ENCODE results near the gene ITGA11.

The ITGA11 gene

DNA sequence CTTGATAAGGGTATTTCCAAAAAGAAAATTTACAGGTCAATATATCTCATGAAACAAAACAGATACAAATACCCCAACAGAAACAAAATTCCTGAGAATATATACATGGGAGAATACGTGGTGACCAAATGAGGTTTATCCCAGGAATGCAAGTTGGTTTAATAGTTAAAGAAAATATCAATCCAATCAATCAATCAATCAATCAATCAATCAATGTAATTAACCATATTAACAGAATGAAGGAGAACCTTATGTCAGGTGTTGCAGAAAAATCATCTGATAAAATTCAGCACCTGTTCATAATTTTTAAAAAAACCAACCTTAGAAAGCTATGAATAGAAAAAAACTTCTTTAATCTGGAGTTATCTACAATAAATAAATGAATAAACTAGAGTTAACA, 35.9 kb downstream of the ITGA11 start:
- Histone ChIP-seq H3K36me3 (replicated peaks) (no peaks in the 10 kb centered on the region), H3K9me3 (no peaks in the 10 kb centered on the region), H3K27me3 (ENCODE audit: low read depth) (peaks cover 4% of the 10 kb centered on the region; the same call in 1 of the 2 replicates), H3K4me3 (no peak overlapping the region), H3K4me1 (no peaks in the 10 kb centered on the region)
- in situ Hi-C loops (cut with MboI; ENCODE audit: low sequenced_read_pairs): no loop called here
- no peak for DNase-seq (ENCODE audit: low spot score in 2 of 2)

DNA sequence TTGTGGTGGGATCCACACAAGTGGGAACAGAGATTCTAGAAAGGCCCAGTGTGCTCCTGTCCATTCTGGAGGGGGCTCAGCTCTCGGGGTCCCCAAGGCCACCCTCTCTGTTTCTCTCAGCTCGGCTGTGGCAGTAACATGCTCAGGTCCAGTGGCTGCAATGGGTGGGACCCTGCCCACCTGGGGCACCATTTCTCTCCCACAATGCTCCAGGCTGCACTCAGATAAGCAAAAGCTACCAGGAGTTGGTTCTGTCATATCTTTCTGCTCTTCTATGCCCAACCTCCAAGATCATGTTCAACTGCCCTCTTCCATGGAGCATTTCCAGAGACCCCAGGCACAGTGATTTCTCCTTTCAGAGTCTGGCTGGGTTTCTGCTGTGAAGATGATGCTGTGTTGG, 40.8 kb downstream of the ITGA11 start:
- in situ Hi-C loops (cut with MboI; ENCODE audit: low sequenced_read_pairs): no loop called here
- Histone ChIP-seq H3K36me3 (replicated peaks) (no peaks in the 10 kb centered on the region), H3K9me3 (no peaks in the 10 kb centered on the region), H3K27me3 (ENCODE audit: low read depth) (peaks cover 46% of the 10 kb centered on the region), H3K4me1 (no peaks in the 10 kb centered on the region), H3K4me3 (no peak overlapping the region)
- peak in 1 of 2 experiments; percentile 4 for DNase-seq (ENCODE audit: low spot score in 2 of 2)

DNA sequence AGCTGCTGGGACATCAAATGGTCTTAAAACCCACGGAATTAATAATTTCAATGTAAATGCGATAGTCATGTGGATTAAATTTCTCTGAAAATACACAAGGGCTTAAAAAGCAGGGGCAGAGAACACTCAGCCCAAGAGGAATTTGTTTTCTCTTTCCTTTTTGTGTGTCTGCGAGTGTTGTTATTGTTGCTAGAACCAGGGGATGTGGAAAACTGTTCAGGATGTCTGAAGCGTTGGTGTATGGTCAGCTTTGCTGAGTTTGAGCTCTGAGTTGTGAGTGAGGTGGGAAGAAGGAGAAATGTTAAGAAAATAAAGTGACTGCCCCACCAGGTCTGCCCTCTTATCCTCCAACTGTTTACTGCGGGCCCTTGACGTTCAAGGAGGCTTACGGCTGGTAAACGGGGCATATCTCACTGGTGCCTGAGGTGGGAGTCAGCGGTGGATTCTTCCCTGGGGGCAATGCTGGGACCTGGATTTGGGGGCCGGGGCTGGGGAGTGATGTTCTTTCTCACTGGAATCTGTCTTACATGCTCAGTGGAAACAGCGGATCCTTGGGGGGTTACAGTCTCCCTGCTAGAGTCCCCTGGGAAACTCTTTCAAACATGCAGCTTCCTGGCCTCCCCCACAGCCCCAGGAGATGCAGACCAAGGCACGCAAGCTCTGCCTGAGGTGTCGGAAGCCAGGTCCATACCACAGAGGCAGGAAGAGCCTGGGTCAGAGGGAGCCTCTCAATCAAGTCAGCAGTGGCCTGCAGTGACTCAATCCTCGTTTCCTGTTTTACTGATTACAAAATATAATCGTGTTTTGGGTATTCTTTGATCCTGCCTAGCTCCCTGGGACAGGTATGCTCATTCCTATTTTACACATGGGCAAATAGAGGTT, 41.8 kb downstream of the ITGA11 start:
- Histone ChIP-seq H3K4me1 (no peaks in the 10 kb centered on the region), H3K27me3 (ENCODE audit: low read depth) (peaks cover 48% of the 10 kb centered on the region), H3K36me3 (replicated peaks) (no peaks in the 10 kb centered on the region), H3K9me3 (no peaks in the 10 kb centered on the region), H3K4me3 (no peak overlapping the region)
- DNase-seq (ENCODE audit: low spot score in 2 of 2): peak in 1 of 2 experiments; percentile 7
- in situ Hi-C loops (cut with MboI; ENCODE audit: low sequenced_read_pairs): no loop called here

DNA sequence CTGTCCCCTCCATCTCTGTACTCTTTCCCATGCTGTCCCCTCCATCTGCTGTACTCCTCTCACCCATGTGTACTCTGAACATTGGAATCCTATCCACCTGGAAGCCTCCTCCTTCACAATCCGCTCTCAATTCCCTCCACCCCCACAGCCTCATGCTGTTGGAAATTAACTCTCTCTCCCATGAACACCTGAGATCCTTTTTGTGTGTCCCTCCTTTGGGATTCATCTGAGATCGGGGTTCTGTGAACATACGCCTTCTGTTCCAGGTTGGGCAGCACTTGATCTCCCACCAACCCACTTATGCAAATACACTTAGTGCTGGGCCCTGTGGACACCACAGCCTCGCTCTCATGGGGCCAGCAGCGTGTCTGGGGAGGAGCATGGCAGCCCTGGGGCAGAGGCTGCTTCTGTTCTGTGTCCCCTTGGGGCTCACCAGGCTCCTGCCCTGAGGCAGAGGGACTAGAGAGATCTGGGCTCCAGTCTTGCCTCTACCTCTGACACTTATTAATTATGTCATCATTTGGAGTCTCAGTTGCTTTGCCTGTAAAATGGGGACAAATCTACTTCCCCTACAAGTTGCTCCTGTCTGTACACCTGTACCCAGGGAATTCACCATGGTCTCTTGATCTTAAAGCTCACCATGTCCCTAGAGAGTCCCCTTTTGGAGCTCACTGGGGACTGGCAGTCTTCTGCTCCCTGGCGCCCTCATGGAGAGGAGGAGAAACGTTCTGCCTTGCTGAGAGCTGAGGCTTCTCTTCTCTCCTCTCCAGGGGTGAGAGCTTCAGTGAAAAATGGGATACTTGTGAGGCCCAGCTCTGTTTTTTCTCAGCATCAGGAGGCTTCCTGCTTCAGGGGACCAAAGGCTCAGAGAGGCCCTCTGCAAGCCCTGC, 42.7 kb downstream of the ITGA11 start:
- H3K9me3 ChIP-seq: no peaks in the 10 kb centered on the region
- DNase-seq (ENCODE audit: low spot score in 2 of 2): peak in 1 of 2 experiments; percentile 8
- H3K27me3 ChIP-seq (ENCODE audit: low read depth): peaks cover 48% of the 10 kb centered on the region
- no peak overlapping the region for H3K4me3 ChIP-seq
- H3K36me3 ChIP-seq (replicated peaks): no peaks in the 10 kb centered on the region
- in situ Hi-C loops (cut with MboI; ENCODE audit: low sequenced_read_pairs): no loop called here
- no peaks in the 10 kb centered on the region for H3K4me1 ChIP-seq

DNA sequence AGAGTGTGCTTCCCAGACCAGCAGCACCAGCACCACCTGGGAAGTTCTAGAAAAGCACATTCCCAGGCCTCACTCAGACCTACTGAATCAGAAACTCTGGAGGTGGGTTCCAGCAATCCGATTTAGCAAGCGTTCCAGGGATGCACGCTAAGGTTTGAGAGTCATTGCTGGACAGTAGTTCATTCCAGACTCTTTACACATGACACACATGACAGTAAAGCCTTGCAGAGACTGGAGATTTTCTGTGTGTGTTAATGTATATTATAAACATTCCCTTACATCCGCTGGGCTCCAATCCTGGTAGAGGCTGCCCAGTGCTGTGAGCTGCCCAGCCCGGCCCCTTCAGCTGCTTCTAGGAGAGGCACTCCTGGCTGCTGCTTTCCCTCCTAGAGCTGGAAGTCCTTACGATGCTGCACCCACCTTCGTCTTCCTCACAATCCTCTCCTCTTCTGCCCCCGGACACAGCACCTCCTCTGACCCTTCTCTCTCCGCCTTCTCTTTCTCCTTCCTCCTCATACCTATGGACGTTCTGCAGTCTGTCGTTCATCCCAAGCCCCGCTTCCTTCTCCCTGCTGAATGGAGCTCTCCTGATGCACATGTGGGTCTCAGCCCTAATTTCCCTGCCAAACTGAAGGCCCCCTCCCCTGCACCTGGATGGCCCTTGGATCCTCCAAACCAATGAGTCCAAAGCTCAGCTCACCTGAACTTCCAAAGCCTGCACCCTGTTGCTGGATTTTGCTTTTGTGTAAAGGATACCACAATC, 44.4 kb downstream of the ITGA11 start:
- no peaks in the 10 kb centered on the region for H3K4me1 ChIP-seq
- in situ Hi-C loops (cut with MboI; ENCODE audit: low sequenced_read_pairs): no loop called here
- no peaks in the 10 kb centered on the region for H3K36me3 ChIP-seq (replicated peaks)
- peaks cover 10% of the 10 kb centered on the region for H3K9me3 ChIP-seq
- DNase-seq (ENCODE audit: low spot score in 2 of 2): peak in 1 of 2 experiments; percentile 6
- peaks cover 48% of the 10 kb centered on the region for H3K27me3 ChIP-seq (ENCODE audit: low read depth)
- H3K4me3 ChIP-seq: no peak overlapping the region

DNA sequence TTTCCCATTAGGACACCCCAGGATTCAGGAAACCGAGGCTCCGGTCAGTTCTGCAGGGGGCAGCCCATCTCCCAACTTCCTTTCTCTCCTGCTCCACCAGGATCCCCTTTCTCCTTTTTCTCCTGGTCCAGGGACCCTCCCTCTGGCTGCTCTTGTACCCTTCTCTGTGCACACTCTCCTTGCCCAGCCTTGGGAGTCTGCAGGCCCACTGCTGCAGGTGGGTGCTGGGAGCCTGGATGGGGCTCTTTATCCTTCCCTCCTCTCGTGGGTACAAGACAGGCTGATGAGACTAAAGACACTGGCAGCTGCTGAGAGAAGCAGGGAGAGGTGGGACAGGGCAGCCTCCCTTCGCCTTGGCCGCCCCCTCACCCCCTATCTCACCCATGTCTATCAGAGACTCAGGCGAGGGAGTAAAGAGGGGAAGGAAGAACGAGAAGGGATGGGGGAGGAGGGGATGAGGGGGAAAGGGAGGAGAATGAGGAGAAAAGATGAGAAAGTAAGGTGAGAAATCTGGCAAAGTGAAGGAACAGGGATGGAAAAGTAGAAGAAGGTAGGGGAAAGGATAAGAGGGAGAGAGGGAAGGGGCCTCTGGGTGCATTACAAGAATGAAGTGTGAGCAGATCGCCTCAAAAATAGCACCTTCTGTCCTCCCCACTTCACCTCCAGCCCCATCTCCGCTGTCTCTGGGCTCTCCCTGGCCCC, 45.2 kb downstream of the ITGA11 start:
- Histone ChIP-seq H3K4me3 (no peak overlapping the region), H3K9me3 (peaks cover 12% of the 10 kb centered on the region), H3K27me3 (ENCODE audit: low read depth) (peaks cover 48% of the 10 kb centered on the region), H3K4me1 (no peaks in the 10 kb centered on the region), H3K36me3 (replicated peaks) (no peaks in the 10 kb centered on the region)
- in situ Hi-C loops (cut with MboI; ENCODE audit: low sequenced_read_pairs): no loop called here
- DNase-seq (ENCODE audit: low spot score in 2 of 2): peak in 1 of 2 experiments; percentile 5

DNA sequence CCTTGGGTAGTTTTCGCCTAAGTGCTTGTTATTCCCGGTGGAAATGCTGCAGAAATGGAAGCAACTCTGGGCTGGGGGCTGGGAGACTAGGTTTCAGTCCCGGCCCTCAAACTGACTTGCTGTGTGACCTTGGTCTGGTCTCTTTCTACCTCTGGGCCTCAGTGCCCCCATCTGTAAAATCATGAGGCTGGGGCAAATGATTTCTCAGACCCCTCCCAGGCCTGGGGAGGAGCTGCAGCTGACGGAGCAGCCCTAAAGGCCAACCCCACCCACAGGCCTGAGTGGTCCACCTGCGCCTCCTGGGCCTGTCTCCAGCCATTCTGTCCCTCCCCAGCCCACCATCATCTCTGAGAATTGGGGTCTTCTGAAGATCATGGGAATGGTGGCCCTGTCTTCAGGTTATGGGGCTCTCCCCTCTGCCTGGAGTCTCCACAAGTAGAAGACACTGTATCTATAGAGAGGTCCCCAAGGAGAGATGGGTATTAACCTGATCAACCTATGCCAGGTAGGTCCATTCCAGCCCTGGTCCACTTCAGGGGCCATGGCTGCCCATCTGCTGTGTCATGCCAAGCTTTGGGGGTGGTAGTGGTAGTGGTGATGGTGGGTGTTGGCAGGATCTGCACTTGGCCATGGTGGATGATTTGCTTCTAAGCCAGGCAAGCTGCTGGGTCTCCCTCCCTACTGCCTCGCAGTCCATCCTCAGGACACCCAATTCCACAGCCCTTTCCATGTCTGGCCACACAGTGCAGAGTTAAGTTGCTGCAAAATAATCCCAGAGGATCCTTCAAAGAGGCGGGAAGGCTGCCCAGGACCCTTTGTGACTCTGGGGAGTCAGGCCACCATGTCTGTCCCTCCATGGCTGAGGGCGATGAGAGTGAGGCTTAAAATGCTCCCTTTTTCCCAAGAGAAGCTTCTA, 46.0 kb downstream of the ITGA11 start:
- Histone ChIP-seq H3K4me3 (no peak overlapping the region), H3K9me3 (peaks cover 12% of the 10 kb centered on the region), H3K27me3 (ENCODE audit: low read depth) (peaks cover 44% of the 10 kb centered on the region), H3K36me3 (replicated peaks) (no peaks in the 10 kb centered on the region), H3K4me1 (no peaks in the 10 kb centered on the region)
- DNase-seq (ENCODE audit: low spot score in 2 of 2): peak in 1 of 2 experiments; percentile 5
- in situ Hi-C loops (cut with MboI; ENCODE audit: low sequenced_read_pairs): no loop called here

DNA sequence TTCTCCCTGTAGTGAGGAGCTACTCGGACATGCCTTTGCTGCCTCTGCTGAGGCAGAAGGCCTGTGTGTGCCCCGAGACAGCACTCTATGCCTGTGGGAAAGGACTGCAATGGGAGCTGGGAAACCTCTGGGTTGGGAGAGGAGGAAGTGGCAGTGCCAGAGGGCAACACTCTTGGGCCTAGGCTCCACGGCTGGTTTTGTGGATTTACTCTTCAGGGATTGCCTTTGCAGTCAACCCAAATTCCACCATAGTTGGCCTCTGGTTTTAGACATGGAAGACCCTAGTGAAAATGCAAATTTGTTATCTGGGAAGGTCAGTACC, 46.8 kb downstream of the ITGA11 start:
- Histone ChIP-seq H3K4me1 (no peaks in the 10 kb centered on the region), H3K27me3 (ENCODE audit: low read depth) (peaks cover 38% of the 10 kb centered on the region), H3K36me3 (replicated peaks) (no peaks in the 10 kb centered on the region), H3K9me3 (peaks cover 12% of the 10 kb centered on the region), H3K4me3 (no peak overlapping the region)
- DNase-seq (ENCODE audit: low spot score in 2 of 2): peak in 1 of 2 experiments; percentile 6
- in situ Hi-C loops (cut with MboI; ENCODE audit: low sequenced_read_pairs): no loop called here

DNA sequence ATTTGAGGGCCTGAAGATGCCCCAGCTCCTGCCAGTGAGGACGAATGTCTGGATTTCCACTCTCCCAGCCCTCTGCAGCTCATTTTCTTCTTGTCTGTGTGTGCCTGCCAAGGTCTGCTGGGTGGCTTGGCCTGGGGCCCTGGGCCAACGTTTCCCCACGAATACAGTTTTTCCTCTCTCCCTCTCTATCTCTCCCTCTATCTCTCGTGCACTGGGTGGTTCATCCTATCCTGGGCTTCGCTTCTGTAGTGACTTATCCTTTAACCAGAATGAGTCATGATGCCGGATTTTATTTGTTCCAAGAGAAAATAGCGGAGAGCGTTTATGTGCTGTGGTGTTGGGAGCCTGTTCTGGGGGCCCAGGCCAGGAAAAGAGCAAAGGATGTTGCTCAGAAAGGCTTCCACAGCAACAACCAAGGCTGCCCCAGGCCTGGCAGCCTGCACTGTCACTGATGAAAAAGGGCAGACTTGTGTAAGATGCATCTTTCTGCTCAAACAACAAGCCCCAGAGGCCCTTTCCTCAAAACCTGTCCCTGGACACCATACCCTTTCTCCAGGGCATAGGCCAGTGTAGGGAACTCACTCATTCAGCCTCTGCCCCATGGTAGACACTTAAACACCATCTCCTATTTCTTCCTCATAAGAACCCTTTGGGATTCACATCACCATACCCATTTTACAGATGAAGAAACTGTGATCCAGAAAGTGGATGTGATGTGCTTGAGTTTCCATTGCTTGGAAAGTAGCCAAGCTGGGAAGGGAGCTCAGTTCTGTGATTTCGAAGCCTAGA, 47.3 kb downstream of the ITGA11 start:
- H3K4me1 ChIP-seq: no peaks in the 10 kb centered on the region
- H3K4me3 ChIP-seq: no peak overlapping the region
- peak in 1 of 2 experiments; percentile 5 for DNase-seq (ENCODE audit: low spot score in 2 of 2)
- in situ Hi-C loops (cut with MboI; ENCODE audit: low sequenced_read_pairs): no loop called here
- H3K36me3 ChIP-seq (replicated peaks): no peaks in the 10 kb centered on the region
- peaks cover 12% of the 10 kb centered on the region for H3K9me3 ChIP-seq
- H3K27me3 ChIP-seq (ENCODE audit: low read depth): peaks cover 33% of the 10 kb centered on the region

DNA sequence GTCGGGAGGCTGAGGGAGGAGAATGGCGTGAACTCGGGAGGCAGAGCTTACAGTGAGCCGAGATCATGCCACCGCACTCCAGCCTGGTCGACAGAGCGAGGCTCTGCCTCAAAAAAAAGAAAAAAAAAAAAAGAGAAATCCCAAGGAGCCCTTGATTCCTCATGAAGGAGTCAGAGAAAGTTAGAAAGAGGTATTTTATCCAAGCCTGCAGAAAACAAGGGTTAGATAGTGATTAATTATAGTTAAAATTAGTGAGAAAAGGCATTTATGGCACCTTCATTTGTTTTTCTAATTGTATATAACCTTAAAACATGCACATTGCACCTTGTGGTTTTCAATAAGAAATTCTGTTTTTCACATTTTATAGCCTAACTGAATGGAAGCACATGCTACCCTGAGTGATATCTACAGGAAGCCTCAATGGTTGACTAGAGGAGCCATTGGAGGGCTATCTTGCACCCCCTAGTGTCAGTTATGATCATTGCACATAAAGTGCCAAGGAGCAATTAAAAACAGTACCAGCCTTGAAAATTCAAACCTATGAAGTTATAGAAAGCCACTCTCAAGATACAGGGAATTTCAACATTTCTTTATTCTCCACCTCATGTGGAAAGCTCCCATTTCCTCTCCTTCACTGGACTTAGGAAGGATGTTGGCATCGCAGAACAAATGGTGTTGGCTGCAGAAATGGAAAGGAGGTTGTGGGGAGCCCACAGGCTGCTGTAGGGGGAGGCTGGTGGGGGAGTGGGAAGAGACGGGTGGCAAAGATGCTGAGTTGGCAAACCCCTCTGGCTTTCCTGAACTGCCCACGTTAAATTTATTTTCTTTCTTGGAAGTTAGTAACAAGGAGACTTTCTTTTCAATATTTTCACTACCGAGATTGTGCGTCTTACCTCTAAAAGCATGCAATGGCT, 48.5 kb downstream of the ITGA11 start:
- in situ Hi-C loops (cut with MboI; ENCODE audit: low sequenced_read_pairs): no loop called here
- H3K36me3 ChIP-seq (replicated peaks): no peaks in the 10 kb centered on the region
- DNase-seq (ENCODE audit: low spot score in 2 of 2): peak; percentile 70 to 71

More for the DNA sequence above, 48.5 kb downstream of the ITGA11 start:
- H3K27me3 ChIP-seq (ENCODE audit: low read depth): peaks cover 24% of the 10 kb centered on the region
- no peak overlapping the region for H3K4me3 ChIP-seq
- no peaks in the 10 kb centered on the region for H3K4me1 ChIP-seq
- peaks cover 12% of the 10 kb centered on the region for H3K9me3 ChIP-seq

Data from HAP-1 (cell line).